H1 (cell line): Measurements from ENCODE around the gene MYRIP. TPM values are rescaled to one million over a fixed set of nuclear protein-coding genes. Genes with fewer than 3 reads are reported as not detected.

ENCODE experiments used
- CTCF ChIA-PET: fragments of 300-600 bp; sonication (Branson Sonifier 250); formaldehyde crosslinking; loops from one replicate; lab custom pipeline; 2021; ENCODE audit not compliant: partially characterized antibody; lab: Charles Lee
- POLR2A ChIA-PET: fragments of 300-600 bp; sonication (Branson Sonifier 250); formaldehyde crosslinking; loops from one replicate; lab custom pipeline; 2021; ENCODE audit warnings: inconsistent platforms; ENCODE audit not compliant: partially characterized antibody; lab: Charles Lee
- DNase-seq, 2 experiments: peaks; one replicate each; pipeline versions ENCODE4 v3.0.0 to v3.0.0-alpha.2; 2010 to 2022; ENCODE audit warnings: low spot score in 2 of 2, low read depth in 1 of 2, mixed read lengths in 1 of 2
- FAIRE-seq: peaks from 2 replicates; lab custom pipeline; 2011; peaks lifted over from hg19 to GRCh38; lab: Jason Lieb, UNC
- H2AFZ ChIP-seq: 2 replicates; pipeline ENCODE4 v1.8.1; 2012; ENCODE audit warnings: low read length, inconsistent platforms
- H2AK5ac ChIP-seq: 2 replicates; pipeline ENCODE4 v1.6.1; 2013; ENCODE audit warnings: low read depth, low read length
- H2BK120ac ChIP-seq: replicated peaks from 2 replicates; pipeline ENCODE3; 2013; ENCODE audit warnings: low read depth, low read length, inconsistent platforms
- H2BK12ac ChIP-seq: 2 replicates; pipeline ENCODE4 v1.6.1; 2013; ENCODE audit warnings: low read depth, low read length
- H2BK15ac ChIP-seq: 2 replicates; pipeline ENCODE4 v1.6.1; 2013; ENCODE audit warnings: low read length
- H2BK20ac ChIP-seq: 2 replicates; pipeline ENCODE4 v1.6.1; 2013; ENCODE audit warnings: low read length
- H2BK5ac ChIP-seq: 2 replicates; pipeline ENCODE4 v1.6.1; 2013; ENCODE audit warnings: low read depth, low read length
- H3K14ac ChIP-seq: 2 replicates; pipeline ENCODE4 v1.6.1; 2013; ENCODE audit warnings: inconsistent platforms; ENCODE audit not compliant: insufficient read length
- H3K18ac ChIP-seq: 2 replicates; pipeline ENCODE4 v1.6.1; 2013; ENCODE audit warnings: low read length; ENCODE audit errors: extremely low read depth
- H3K23ac ChIP-seq: 2 replicates; pipeline ENCODE4 v1.6.1; 2013; ENCODE audit warnings: inconsistent platforms; ENCODE audit not compliant: insufficient read length
- H3K23me2 ChIP-seq: 2 replicates; pipeline ENCODE4 v1.6.1; 2013; ENCODE audit warnings: low read depth, low read length
- H3K27ac ChIP-seq: 2 replicates; pipeline ENCODE4 v1.6.1; 2011; ENCODE audit warnings: low read depth, low read length, inconsistent platforms
- H3K27me3 ChIP-seq, 4 experiments: replicated peaks in 1 of 4; 1 replicate in 1 of 4; 2 replicates in 3 of 4; pipeline versions ENCODE4 v1.6.1 to v1.8.1; 2011 to 2013; ENCODE audit warnings: low read length in 3 of 4, mild to moderate bottlenecking in 3 of 4, inconsistent platforms in 2 of 4, mixed read lengths in 2 of 4, moderate library complexity in 1 of 4; ENCODE audit not compliant: control insufficient read depth in 3 of 4, insufficient read depth in 3 of 4; ENCODE audit errors: extremely low read depth in 1 of 4
- H3K36me3 ChIP-seq, 4 experiments: 2 replicates each; pipeline versions ENCODE4 v1.6.1 to v1.8.1; 2011 to 2013; ENCODE audit warnings: mild to moderate bottlenecking in 4 of 4, low read length in 3 of 4, moderate library complexity in 2 of 4, control low read depth in 1 of 4, inconsistent platforms in 1 of 4; ENCODE audit not compliant: insufficient read depth in 4 of 4, control insufficient read depth in 2 of 4
- H3K4ac ChIP-seq: replicated peaks from 2 replicates; pipeline ENCODE3; 2013; ENCODE audit warnings: low read length, low read depth, mixed read lengths, inconsistent platforms; ENCODE audit not compliant: insufficient read length
- H3K4me1 ChIP-seq, 4 experiments: replicated peaks in 1 of 4; 1 replicate in 1 of 4; 2 replicates in 3 of 4; pipeline versions ENCODE4 v1.6.1 to v1.8.1; 2011 to 2013; ENCODE audit warnings: low read length in 3 of 4, inconsistent platforms in 2 of 4, mixed read lengths in 1 of 4; ENCODE audit not compliant: insufficient read depth in 4 of 4, control insufficient read depth in 3 of 4
- H3K4me2 ChIP-seq, 2 experiments: 2 replicates each; pipeline versions ENCODE4 v1.6.1 to v1.8.1; 2011 to 2013; ENCODE audit warnings: low read depth in 2 of 2, low read length in 2 of 2, control low read depth in 1 of 2, inconsistent platforms in 1 of 2, mild to moderate bottlenecking in 1 of 2; ENCODE audit not compliant: insufficient read depth in 1 of 2
- H3K4me3 ChIP-seq, 4 experiments: fragments of 200-600, 300-600 bp in 1 of 4; sonication (generic), shearing (Covaris generic), sonication (Bioruptor Twin) in 1 of 4; 2 replicates each; pipeline versions ENCODE4 v1.5.1 to v1.8.1; 2011 to 2016; ENCODE audit warnings: low read length in 4 of 4, low read depth in 3 of 4, control low read depth in 2 of 4, inconsistent platforms in 2 of 4, mild to moderate bottlenecking in 2 of 4, mixed read lengths in 1 of 4, moderate library complexity in 1 of 4; ENCODE audit not compliant: insufficient read depth in 2 of 4; ENCODE audit errors: extremely low read depth in 1 of 4
- H3K56ac ChIP-seq: replicated peaks from 2 replicates; pipeline ENCODE3; 2013; ENCODE audit warnings: low read depth, mild to moderate bottlenecking, mixed read lengths, low read length, inconsistent platforms; ENCODE audit not compliant: insufficient read length
- H3K79me1 ChIP-seq: 2 replicates; pipeline ENCODE4 v1.6.1; 2013; ENCODE audit warnings: low read depth, low read length, control low read depth
- H3K79me2 ChIP-seq, 2 experiments: 2 replicates each; pipeline versions ENCODE4 v1.6.1 to v1.8.1; 2012 to 2013; ENCODE audit warnings: low read length in 2 of 2, mild to moderate bottlenecking in 2 of 2, inconsistent platforms in 1 of 2; ENCODE audit not compliant: insufficient read depth in 2 of 2, control insufficient read depth in 1 of 2
- H3K9ac ChIP-seq, 4 experiments: replicated peaks in 1 of 4; 1 replicate in 1 of 4; 2 replicates in 3 of 4; pipeline versions ENCODE4 v1.6.1 to v1.8.1; 2011 to 2013; ENCODE audit warnings: low read depth in 3 of 4, low read length in 3 of 4, control low read depth in 2 of 4, mild to moderate bottlenecking in 2 of 4, moderate library complexity in 2 of 4, inconsistent platforms in 1 of 4; ENCODE audit errors: extremely low read depth in 1 of 4
- H3K9me3 ChIP-seq, 2 experiments: 2 replicates each; pipeline versions ENCODE4 v1.6.1 to v1.8.1; 2012 to 2013; ENCODE audit warnings: mild to moderate bottlenecking in 2 of 2, moderate library complexity in 2 of 2, control low read depth in 1 of 2, inconsistent platforms in 1 of 2, low read depth in 1 of 2, low read length in 1 of 2, mixed read lengths in 1 of 2; ENCODE audit not compliant: insufficient read depth in 2 of 2
- H4K20me1 ChIP-seq, 2 experiments: replicated peaks in 1 of 2; 2 replicates each; pipeline versions ENCODE3 to v1.8.1; 2011 to 2013; ENCODE audit warnings: inconsistent platforms in 2 of 2, low read length in 2 of 2, mild to moderate bottlenecking in 1 of 2; ENCODE audit not compliant: insufficient read depth in 2 of 2, control insufficient read depth in 1 of 2
- H4K5ac ChIP-seq: 2 replicates; pipeline ENCODE4 v1.6.1; 2013; ENCODE audit warnings: low read length, low read depth, mixed read lengths, inconsistent platforms; ENCODE audit not compliant: insufficient read length
- H4K8ac ChIP-seq: 2 replicates; pipeline ENCODE4 v1.8.0; 2013; ENCODE audit warnings: mild to moderate bottlenecking, moderate library complexity, low read length, inconsistent platforms; ENCODE audit not compliant: insufficient read depth; ENCODE audit errors: extremely low read depth
- H4K91ac ChIP-seq: replicated peaks from 2 replicates; pipeline ENCODE3; 2013; ENCODE audit warnings: low read length, mixed read lengths, inconsistent platforms; ENCODE audit not compliant: insufficient read length
- PHF8 ChIP-seq: fragments of 200-600 bp; sonication (generic); conservative IDR thresholded peaks from 2 replicates; pipeline ENCODE4 v1.7.1; 2012; ENCODE audit warnings: low read depth, mild to moderate bottlenecking, inconsistent platforms, low read length, moderate library complexity
- POLR2AphosphoS5 ChIP-seq: IDR thresholded peaks from 2 replicates; pipeline ENCODE4 v1.6.1; 2011; ENCODE audit warnings: low read depth, low read length
- SP2 ChIP-seq: IDR thresholded peaks from 2 replicates; pipeline ENCODE4 v1.6.1; 2012; ENCODE audit warnings: mild to moderate bottlenecking, low read length, inconsistent platforms
- WGBS, 2 experiments: shearing (Covaris generic) in 1 of 2; methylation state at CpG; one replicate each; pipeline versions ENCODE4 v1.1.6 to v1.1.7; 2013 to 2015; ENCODE audit warnings: low lambda C conversion rate in 2 of 2, mixed read lengths in 2 of 2, inconsistent platforms in 1 of 2, low coverage in 1 of 2, missing lambda C conversion rate in 1 of 2; ENCODE audit not compliant: insufficient replicate concordance in 2 of 2, insufficient coverage in 1 of 2, insufficient read length in 1 of 2; ENCODE audit errors: extremely low coverage in 1 of 2, missing lambda C conversion rate in 1 of 2; 5-methylcytosine and 5-hydroxymethylcytosine counted together
- polyA plus RNA-seq, 7 experiments: library from polyadenylated mRNA; depleted of rRNA in 3 of 7; stranded (reverse) in 5 of 7; unstranded in 2 of 7; fragments of >200 nt in 5 of 7; fragments of 200-250 nt in 2 of 7; gene quantifications; 1 replicate in 5 of 7; 2 replicates in 1 of 7; 4 replicates in 1 of 7; pipeline versions ENCODE4 v1.2.1 to v1.2.3, GENCODE V29; 2011 to 2013; ENCODE audit warnings: missing spikeins in 2 of 7, mixed read lengths in 2 of 7
- total RNA-seq: library from RNA; stranded (reverse); fragmentation: NEBNext Ultra II Directional; extraction: Animal tissue kit (Norgen Biotek cat#: 25700); gene quantifications from 2 replicates; pipeline ENCODE4 v1.2.1, GENCODE V29; 2021

MYRIP gene
- total and polyA plus RNA-seq, 2 of the 8 experiments (the other 6 are each of a cell fraction or from before 2014, with no cell fraction given): 0.54 to 4.3 TPM

DNA sequence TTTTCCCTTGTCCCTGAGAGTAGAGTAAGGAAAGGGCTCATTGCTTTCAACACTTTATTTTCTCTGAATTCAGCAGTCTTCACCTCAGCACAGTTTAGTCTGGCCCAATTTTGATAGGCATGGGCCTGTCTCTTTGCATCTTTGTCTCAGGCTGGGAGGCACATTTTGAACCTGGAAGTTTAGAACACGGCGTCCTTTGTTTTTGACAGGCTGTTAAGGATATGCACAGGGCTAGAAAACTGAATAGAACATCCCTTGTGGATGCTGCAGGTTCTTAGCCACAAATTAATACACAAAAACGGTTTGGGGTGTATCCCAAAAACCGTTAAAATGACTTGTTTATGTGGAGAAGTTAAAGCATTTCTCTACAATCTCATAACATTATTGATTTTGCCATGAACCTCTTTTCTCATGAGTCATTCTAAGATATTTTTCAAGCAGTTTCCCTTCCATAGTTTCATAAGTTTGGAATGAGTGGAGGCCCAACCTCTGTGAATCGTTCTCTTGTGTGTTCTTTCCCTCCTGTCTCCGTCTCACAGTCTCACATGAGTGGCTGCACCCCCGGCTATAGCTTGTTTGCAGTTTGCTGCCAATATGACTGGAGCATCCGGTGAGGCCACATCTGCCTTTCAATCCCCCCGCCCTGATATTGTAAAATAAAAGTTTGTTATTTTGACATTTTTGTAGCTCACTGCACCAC, 307.2 kb downstream of the MYRIP start:
- Histone ChIP-seq H3K4me3 (no peak overlapping the region), H3K56ac (no peak overlapping the region), H3K9me3 (no peaks in the 10 kb centered on the region), H3K4me1 (no peaks in the 10 kb centered on the region), H3K23me2 (no peaks in the 10 kb centered on the region), H2BK15ac (no peak overlapping the region), H3K27ac (no peak overlapping the region), H3K23ac (no peak overlapping the region), H3K4me2 (no peak overlapping the region), H3K36me3 (no peaks in the 10 kb centered on the region), H2BK20ac (no peak overlapping the region), H3K27me3 (no peaks in the 10 kb centered on the region), H2BK120ac (no peak overlapping the region), H2BK5ac (no peak overlapping the region), H2AFZ (no peak overlapping the region), H3K18ac (no peak overlapping the region), H3K9ac (no peak overlapping the region), H3K79me1 (no peaks in the 10 kb centered on the region), H4K8ac (no peak overlapping the region), H2BK12ac (no peak overlapping the region), H3K79me2 (no peaks in the 10 kb centered on the region), H3K4ac (no peak overlapping the region), H4K91ac (no peak overlapping the region), H3K14ac (no peak overlapping the region), H4K20me1 (peaks cover 0 to 2% of the 10 kb centered on the region in 2 experiments), H4K5ac (no peak overlapping the region), H2AK5ac (no peak overlapping the region)
- DNase-seq (no peak), FAIRE-seq (no peak)
- ChIA-PET CTCF (interaction anchor here (1.2 to 1.7 kb wide), 3 partner anchors 21 to 65 kb away, joined by 3 to 4 read pairs (median 4); no protein-coding TSS in a partner anchor), POLR2A (no interaction called here)
- WGBS, 2 experiments: 87% methylated on average over 9 of the region's 9 CpGs; no CpG with 5 or more reads in 1 of the 2 experiments
- TF ChIP-seq POLR2AphosphoS5 (no peak), SP2 (no peak), PHF8 (no peak)
